IMR-90 (cell line): ENCODE data around the gene F2. TPM values are rescaled to one million over a fixed set of nuclear protein-coding genes. Genes with fewer than 3 reads are reported as not detected.

Source experiments
- ATAC-seq: fragments of 200-7000 bp; cut with Tn5 transposase; 2 replicates; pipeline ENCODE4 v1.9.1; 2020; ENCODE audit warnings: low read depth, mild to moderate bottlenecking, moderate library complexity
- BruUV-seq: library from RNA; stranded (reverse); fragments of 400-500 nt; replicated peaks from 2 replicates; lab custom pipeline; 2021; lab: Mats Ljungman, UMichigan
- CTCF ChIA-PET: fragments of 300-600 bp; formaldehyde crosslinking; extraction: SDS; loops from one replicate; lab custom pipeline; 2021; ENCODE audit warnings: antibody characterized with exemption; lab: Yijun Ruan, JAX
- POLR2A ChIA-PET: fragments of 300-600 bp; sonication (Branson Sonifier 250); formaldehyde crosslinking; loops from one replicate; lab custom pipeline; 2022; ENCODE audit warnings: antibody characterized with exemption; ENCODE audit not compliant: unreplicated experiment; lab: Charles Lee
- DNase-seq: peaks from one replicate; pipeline ENCODE4 v3.0.0; 2013
- H2AFZ ChIP-seq: replicated peaks from 2 replicates; pipeline ENCODE3; 2013; ENCODE audit warnings: low read length, mild to moderate bottlenecking; ENCODE audit not compliant: poor library complexity
- H2AK5ac ChIP-seq: 2 replicates; pipeline ENCODE4 v1.6.1; 2013; ENCODE audit warnings: low read depth, low read length, inconsistent platforms
- H2AK9ac ChIP-seq: replicated peaks from 2 replicates; pipeline ENCODE3; 2013; ENCODE audit warnings: mild to moderate bottlenecking, low read depth, low read length, moderate library complexity; ENCODE audit not compliant: poor library complexity
- H2BK120ac ChIP-seq: 2 replicates; pipeline ENCODE4 v1.6.1; 2013; ENCODE audit warnings: low read depth, low read length, inconsistent platforms
- H2BK15ac ChIP-seq: 3 replicates; pipeline ENCODE4 v1.6.1; 2013; ENCODE audit warnings: low read depth, low read length, inconsistent platforms
- H2BK20ac ChIP-seq: 2 replicates; pipeline ENCODE4 v1.6.1; 2013; ENCODE audit warnings: low read depth, mild to moderate bottlenecking, inconsistent platforms, low read length, moderate library complexity
- H2BK5ac ChIP-seq: 2 replicates; pipeline ENCODE4 v1.6.1; 2013; ENCODE audit warnings: mild to moderate bottlenecking, low read depth, low read length, inconsistent platforms; ENCODE audit not compliant: poor library complexity, severe bottlenecking
- H3K14ac ChIP-seq: replicated peaks from 2 replicates; pipeline ENCODE4 v1.6.1; 2013; ENCODE audit warnings: low read depth, low read length, inconsistent platforms
- H3K18ac ChIP-seq: 2 replicates; pipeline ENCODE4 v1.6.1; 2013; ENCODE audit warnings: low read depth, low read length, control low read depth
- H3K23ac ChIP-seq: 2 replicates; pipeline ENCODE4 v1.6.1; 2013; ENCODE audit warnings: low read depth, low read length, inconsistent platforms
- H3K27ac ChIP-seq: 2 replicates; pipeline ENCODE4 v1.5.1; 2013; ENCODE audit warnings: mild to moderate bottlenecking, control low read depth, low read length; ENCODE audit not compliant: insufficient read depth
- H3K27me3 ChIP-seq: 2 replicates; pipeline ENCODE4 v1.6.1; 2013; ENCODE audit warnings: low read length; ENCODE audit not compliant: control insufficient read depth, insufficient read depth
- H3K36me3 ChIP-seq: 2 replicates; pipeline ENCODE4 v1.6.1; 2013; ENCODE audit warnings: low read length, mixed read lengths; ENCODE audit not compliant: control insufficient read depth, insufficient read depth
- H3K4ac ChIP-seq: 2 replicates; pipeline ENCODE4 v1.6.1; 2013; ENCODE audit warnings: low read depth, low read length, inconsistent platforms
- H3K4me1 ChIP-seq: 2 replicates; pipeline ENCODE4 v1.6.1; 2013; ENCODE audit warnings: low read length, mixed read lengths; ENCODE audit not compliant: control insufficient read depth, insufficient read depth
- H3K4me2 ChIP-seq: 2 replicates; pipeline ENCODE4 v1.6.1; 2013; ENCODE audit warnings: low read depth, mild to moderate bottlenecking, control low read depth, low read length, moderate library complexity
- H3K4me3 ChIP-seq: 2 replicates; pipeline ENCODE4 v1.5.1; 2013; ENCODE audit warnings: low read depth, mild to moderate bottlenecking, control low read depth, low read length, moderate library complexity; ENCODE audit not compliant: insufficient read depth
- H3K56ac ChIP-seq: 2 replicates; pipeline ENCODE4 v1.6.1; 2013; ENCODE audit warnings: low read length, inconsistent platforms; ENCODE audit not compliant: insufficient read depth; ENCODE audit errors: extremely low read depth
- H3K79me1 ChIP-seq, 2 experiments: 2 replicates each; pipeline ENCODE4 v1.6.1; 2013; ENCODE audit warnings: low read length in 2 of 2, inconsistent platforms in 1 of 2, low read depth in 1 of 2
- H3K9ac ChIP-seq: 2 replicates; pipeline ENCODE4 v1.6.1; 2013; ENCODE audit warnings: low read depth, low read length, control low read depth
- H3K9me1 ChIP-seq: 2 replicates; pipeline ENCODE4 v1.6.1; 2013; ENCODE audit warnings: low read length, inconsistent platforms; ENCODE audit not compliant: insufficient read depth
- H3K9me3 ChIP-seq: 2 replicates; pipeline ENCODE4 v1.6.1; 2013; ENCODE audit warnings: low read length; ENCODE audit not compliant: control insufficient read depth, insufficient read depth
- H4K20me1 ChIP-seq: 2 replicates; pipeline ENCODE4 v1.6.1; 2013; ENCODE audit warnings: low read length, inconsistent platforms; ENCODE audit not compliant: insufficient read depth
- H4K5ac ChIP-seq: 2 replicates; pipeline ENCODE4 v1.6.1; 2013; ENCODE audit warnings: mild to moderate bottlenecking, low read depth, low read length, control low read depth
- H4K8ac ChIP-seq, 2 experiments: 2 replicates each; pipeline ENCODE4 v1.6.1; 2013; ENCODE audit warnings: low read depth in 2 of 2, low read length in 2 of 2, control low read depth in 1 of 2, inconsistent platforms in 1 of 2
- H4K91ac ChIP-seq: 2 replicates; pipeline ENCODE4 v1.6.1; 2013; ENCODE audit warnings: low read depth, low read length, inconsistent platforms; ENCODE audit not compliant: insufficient read depth
- RAD21 ChIP-seq: IDR thresholded peaks from 2 replicates; pipeline ENCODE4 v1.6.1; 2012; ENCODE audit warnings: low read length, improper control_type of control experiment
- RFX5 ChIP-seq: IDR thresholded peaks from 2 replicates; pipeline ENCODE4 v1.8.0; 2012; ENCODE audit warnings: low read depth, mild to moderate bottlenecking, low read length, moderate library complexity
- WGBS, 2 experiments: methylation state at CpG; one replicate each; pipeline versions ENCODE4 v1.1.5 to v1.1.7; 2013; ENCODE audit warnings: missing lambda C conversion rate in 2 of 2; ENCODE audit not compliant: insufficient read length in 1 of 2; ENCODE audit errors: extremely low coverage in 2 of 2; 5-methylcytosine and 5-hydroxymethylcytosine counted together
- dilution Hi-C: fragments of 300-500 bp; cut with HindIII; formaldehyde crosslinking; loops from one replicate; pipeline ENCODE4 v1.14.3; 2018; ENCODE audit warnings: low sequenced_read_pairs; ENCODE audit not compliant: unreplicated experiment
- in situ Hi-C: fragments of 300-500 bp; cut with MboI; formaldehyde crosslinking; loops from 3 replicates; pipeline ENCODE4 v1.14.3; 2019; ENCODE audit warnings: low sequenced_read_pairs, inconsistent platforms, mixed read lengths
- intact Hi-C: fragments of 100-400 bp; cut with micrococcal nuclease; formaldehyde crosslinking; loops from 2 replicates; pipeline ENCODE4 v1.10.0; 2022
- polyA plus RNA-seq, 3 experiments: library from polyadenylated mRNA; depleted of rRNA; stranded (reverse); fragments of >200 nt; gene quantifications; 2 replicates each; pipeline ENCODE4 v1.2.3, GENCODE V29; 2012; ENCODE audit warnings: low replicate concordance in 1 of 3
- total RNA-seq: library from RNA; depleted of rRNA; stranded (reverse); fragments of >200 nt; gene quantifications from 2 replicates; pipeline ENCODE4 v1.2.3, GENCODE V29; 2012
- TF ChIP-seq, protein P1 (sequence below): fragments of 150-350 bp; IDR thresholded peaks from 2 replicates; pipeline ENCODE4 v1.6.1; 2017; ENCODE audit warnings: mild to moderate bottlenecking, antibody characterized with exemption, low read length, low read depth

Gene F2
- total and polyA plus RNA-seq, 2 of the 4 experiments (the other 2 are of a cell fraction): not detected

DNA sequence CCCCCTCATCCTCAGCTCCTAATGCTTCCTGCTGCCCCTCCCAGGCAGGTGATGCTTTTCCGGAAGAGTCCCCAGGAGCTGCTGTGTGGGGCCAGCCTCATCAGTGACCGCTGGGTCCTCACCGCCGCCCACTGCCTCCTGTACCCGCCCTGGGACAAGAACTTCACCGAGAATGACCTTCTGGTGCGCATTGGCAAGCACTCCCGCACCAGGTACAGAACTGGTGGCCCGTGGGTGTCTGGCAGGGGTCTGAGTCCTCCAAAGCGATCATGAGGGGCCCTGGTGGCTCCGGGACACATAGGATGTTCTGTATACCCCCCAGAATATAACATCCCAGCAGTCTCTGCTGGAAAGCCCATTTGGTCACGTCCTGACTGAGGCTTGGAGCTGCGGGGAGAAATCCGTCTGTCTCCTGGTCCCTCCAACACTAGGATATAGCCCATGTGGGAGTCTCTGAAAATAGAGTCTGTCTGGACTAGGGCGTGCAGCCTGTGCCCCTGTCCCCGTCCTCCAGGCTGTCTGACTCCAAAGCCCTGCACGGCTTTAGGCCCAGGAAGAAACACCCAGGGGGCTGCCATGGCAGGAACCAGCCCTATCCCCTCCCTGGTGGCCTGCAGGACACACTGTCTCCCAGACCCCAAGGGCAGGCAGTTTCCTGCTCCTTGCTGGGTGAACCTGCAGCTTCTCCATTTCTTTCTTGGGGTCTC, 9.1 kb downstream of the F2 start:
- dilution Hi-C loops: no loop called here
- CTCF ChIA-PET: no interaction called here
- H4K5ac ChIP-seq: no peak overlapping the region
- no peak overlapping the region for H4K8ac ChIP-seq
- no peaks in the 10 kb centered on the region for H3K36me3 ChIP-seq
- TF ChIP-seq, protein P1, sequence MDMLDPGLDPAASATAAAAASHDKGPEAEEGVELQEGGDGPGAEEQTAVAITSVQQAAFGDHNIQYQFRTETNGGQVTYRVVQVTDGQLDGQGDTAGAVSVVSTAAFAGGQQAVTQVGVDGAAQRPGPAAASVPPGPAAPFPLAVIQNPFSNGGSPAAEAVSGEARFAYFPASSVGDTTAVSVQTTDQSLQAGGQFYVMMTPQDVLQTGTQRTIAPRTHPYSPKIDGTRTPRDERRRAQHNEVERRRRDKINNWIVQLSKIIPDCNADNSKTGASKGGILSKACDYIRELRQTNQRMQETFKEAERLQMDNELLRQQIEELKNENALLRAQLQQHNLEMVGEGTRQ: no peak
- no peak for TF ChIP-seq RAD21
- TF ChIP-seq RFX5: no peak
- DNase-seq (no peak), ATAC-seq (no peak)
- no peak overlapping the region; the same call in 1 of the 2 replicates for H2AK5ac ChIP-seq
- no peak overlapping the region for H3K27ac ChIP-seq
- no peak overlapping the region for H3K14ac ChIP-seq
- H3K27me3 ChIP-seq: no peaks in the 10 kb centered on the region
- H2BK5ac ChIP-seq: no peak overlapping the region
- no peak overlapping the region for H2AK9ac ChIP-seq
- WGBS, 2 experiments: 87% methylated on average over 8 of the region's 17 CpGs; no CpG with 5 or more reads in 1 of the 2 experiments
- POLR2A ChIA-PET: no interaction called here
- no peak overlapping the region for H3K9ac ChIP-seq
- no peak overlapping the region for H3K4me2 ChIP-seq
- H2BK120ac ChIP-seq: no peak overlapping the region
- H3K9me1 ChIP-seq: 0 out of 2 replicates have a peak, but pooled peaks cover 3% of the 10 kb centered on the region
- H3K4me1 ChIP-seq: no peaks in the 10 kb centered on the region
- intact Hi-C loops: no loop called here
- no peak overlapping the region for H2AFZ ChIP-seq
- no peak overlapping the region for H2BK15ac ChIP-seq
- no peak overlapping the region for H3K4ac ChIP-seq
- H3K18ac ChIP-seq: no peak overlapping the region
- no peak overlapping the region for H4K91ac ChIP-seq
- H3K23ac ChIP-seq: no peak overlapping the region
- no peaks in the 10 kb centered on the region for H3K79me1 ChIP-seq
- H3K4me3 ChIP-seq: no peak overlapping the region
- in situ Hi-C loops: no loop called here
- H3K9me3 ChIP-seq: no peaks in the 10 kb centered on the region
- H2BK20ac ChIP-seq: no peak overlapping the region
- no TSS peak for BruUV-seq
- H4K20me1 ChIP-seq: no peaks in the 10 kb centered on the region
- no peak overlapping the region for H3K56ac ChIP-seq
